ENCODE measurements around the gene CIROP. TPM values are rescaled to one million over a fixed set of nuclear protein-coding genes. Genes with fewer than 3 reads are reported as not detected.

The CIROP gene
- total RNA-seq, 1 experiment from 2014 or later: not detected

DNA sequence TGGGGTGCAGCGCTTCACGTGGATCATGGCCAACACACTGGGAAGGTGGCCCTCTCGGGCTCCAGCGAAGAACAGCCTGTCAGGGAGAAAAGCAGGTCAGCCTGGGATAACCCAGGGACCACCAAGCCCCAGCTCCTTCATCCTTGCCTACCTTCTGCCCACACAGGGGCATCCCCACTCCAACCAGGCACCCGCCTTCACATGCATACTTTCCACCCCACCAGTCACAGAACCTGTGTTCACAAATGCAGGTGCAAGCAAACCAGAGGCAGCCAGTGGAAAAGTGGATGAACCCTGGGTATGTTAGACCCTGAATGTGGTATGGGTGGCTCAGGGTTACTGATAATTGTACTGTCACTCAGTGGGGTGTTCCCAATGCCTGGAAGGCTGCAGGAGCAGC is 26.7 kb upstream of the CIROP start:
- Mint-ChIP-seq H3K4me1 (ENCODE audit: low read depth, unreplicated experiment) (no peaks in the 10 kb centered on the region), H3K36me3 (ENCODE audit: insufficient read depth, unreplicated experiment) (no peaks in the 10 kb centered on the region), H3K9me3 (ENCODE audit: unreplicated experiment) (no peaks in the 10 kb centered on the region), H3K27me3 (ENCODE audit: insufficient read depth, unreplicated experiment) (no peaks in the 10 kb centered on the region), H3K27ac (ENCODE audit: unreplicated experiment) (no peak overlapping the region), H3K4me3 (ENCODE audit: unreplicated experiment) (no peak overlapping the region)
- BruUV-seq (replicated peaks): no TSS peak
- Histone ChIP-seq H3K4me1 (no peaks in the 10 kb centered on the region), H3K27me3 (replicated peaks; ENCODE audit: control insufficient read depth, insufficient read depth, low read length) (no peaks in the 10 kb centered on the region), H3K9me3 (no peaks in the 10 kb centered on the region), H3K36me3 (ENCODE audit: control insufficient read depth, insufficient read depth, low read length) (no peaks in the 10 kb centered on the region), H3K4me3 (ENCODE audit: low read depth, low read length) (no peak overlapping the region)
- ChIA-PET POLR2A (no interaction called here), CTCF (no interaction called here)
- intact Hi-C loops (cut with micrococcal nuclease; ENCODE audit: unreplicated experiment): no loop called here
- DNase-seq: no peak
- no peak for TF ChIP-seq CTCF (IDR thresholded peaks at IDR 0.05; ENCODE audit: insufficient read depth in 1 of 2, low read depth in 1 of 2, low read length in 1 of 2, severe bottlenecking in 1 of 2, unreplicated experiment in 1 of 2)

GRCh38 chr14:23130871-23131270 is 26.1 kb upstream of the CIROP start:
- no peak for TF ChIP-seq CTCF (IDR thresholded peaks at IDR 0.05; ENCODE audit: insufficient read depth in 1 of 2, low read depth in 1 of 2, low read length in 1 of 2, severe bottlenecking in 1 of 2, unreplicated experiment in 1 of 2)
- DNase-seq: no peak
- Histone ChIP-seq H3K27me3 (replicated peaks; ENCODE audit: control insufficient read depth, insufficient read depth, low read length) (no peaks in the 10 kb centered on the region), H3K9me3 (no peaks in the 10 kb centered on the region), H3K4me3 (ENCODE audit: low read depth, low read length) (no peak overlapping the region), H3K36me3 (ENCODE audit: control insufficient read depth, insufficient read depth, low read length) (no peaks in the 10 kb centered on the region), H3K4me1 (no peaks in the 10 kb centered on the region)
- no peaks in the 10 kb centered on the region for H3K27me3 Mint-ChIP-seq (ENCODE audit: insufficient read depth, unreplicated experiment)
- no peaks in the 10 kb centered on the region for H3K36me3 Mint-ChIP-seq (ENCODE audit: insufficient read depth, unreplicated experiment)
- CTCF ChIA-PET: no interaction called here
- BruUV-seq (replicated peaks): no TSS peak
- H3K4me3 Mint-ChIP-seq (ENCODE audit: unreplicated experiment): no peak overlapping the region
- no peaks in the 10 kb centered on the region for H3K9me3 Mint-ChIP-seq (ENCODE audit: unreplicated experiment)
- H3K4me1 Mint-ChIP-seq (ENCODE audit: low read depth, unreplicated experiment): no peaks in the 10 kb centered on the region
- intact Hi-C loops (cut with micrococcal nuclease; ENCODE audit: unreplicated experiment): no loop called here
- H3K27ac Mint-ChIP-seq (ENCODE audit: unreplicated experiment): no peak overlapping the region
- POLR2A ChIA-PET: no interaction called here

- no TSS peak for BruUV-seq (replicated peaks)
- Mint-ChIP-seq H3K27ac (ENCODE audit: unreplicated experiment) (no peak overlapping the region), H3K4me1 (ENCODE audit: low read depth, unreplicated experiment) (no peaks in the 10 kb centered on the region), H3K27me3 (ENCODE audit: insufficient read depth, unreplicated experiment) (no peaks in the 10 kb centered on the region), H3K4me3 (ENCODE audit: unreplicated experiment) (no peak overlapping the region), H3K36me3 (ENCODE audit: insufficient read depth, unreplicated experiment) (no peaks in the 10 kb centered on the region), H3K9me3 (ENCODE audit: unreplicated experiment) (no peaks in the 10 kb centered on the region)
- no peaks in the 10 kb centered on the region for H3K9me3 ChIP-seq
- CTCF ChIA-PET: interaction anchor here (1.1 kb wide), 1 partner anchor 9 kb away, joined by 6 read pairs; no protein-coding TSS in a partner anchor
- no peak for TF ChIP-seq CTCF (IDR thresholded peaks at IDR 0.05; ENCODE audit: insufficient read depth in 1 of 2, low read depth in 1 of 2, low read length in 1 of 2, severe bottlenecking in 1 of 2, unreplicated experiment in 1 of 2)
- H3K4me1 ChIP-seq: no peaks in the 10 kb centered on the region
- no peaks in the 10 kb centered on the region for H3K36me3 ChIP-seq (ENCODE audit: control insufficient read depth, insufficient read depth, low read length)
- POLR2A ChIA-PET: no interaction called here
- intact Hi-C loops (cut with micrococcal nuclease; ENCODE audit: unreplicated experiment): no loop called here
- H3K27me3 ChIP-seq (replicated peaks; ENCODE audit: control insufficient read depth, insufficient read depth, low read length): no peaks in the 10 kb centered on the region
- no peak overlapping the region for H3K4me3 ChIP-seq (ENCODE audit: low read depth, low read length)
- DNase-seq: no peak
Observed at GRCh38 chr14:23129759-23130316, 25.0 kb upstream of the CIROP start.
